ENCODE measurements around the gene PPP2CA. TPM values are rescaled to one million over a fixed set of nuclear protein-coding genes. Genes with fewer than 3 reads are reported as not detected.

The PPP2CA gene
- total RNA-seq, 2 donors from 2014 or later, result 158 to 176 TPM

DNA sequence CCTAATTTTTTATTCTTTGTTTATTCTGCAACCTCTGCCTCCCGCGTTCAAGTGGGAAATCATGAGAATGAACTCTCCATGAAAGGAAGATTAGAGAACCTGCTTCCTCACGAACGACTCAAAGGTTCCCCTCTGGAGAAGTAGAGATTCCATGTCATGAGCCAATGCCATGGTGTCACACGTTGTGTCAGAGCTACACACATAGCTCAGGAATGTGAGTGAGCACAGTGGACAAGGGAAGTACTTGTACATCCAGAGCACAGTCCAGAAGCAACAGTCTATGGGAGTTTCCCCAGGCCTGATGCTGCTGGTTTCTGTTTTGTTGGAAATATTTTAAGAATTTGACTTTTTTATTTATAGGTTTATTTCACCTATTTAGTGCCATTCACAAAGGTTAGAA lies 26.8 kb upstream of the PPP2CA start:
- Mint-ChIP-seq H3K4me1 (ENCODE audit: low read depth) (no peaks in the 10 kb centered on the region), H3K4me3 (no peak overlapping the region), H3K9me3 (no peaks in the 10 kb centered on the region), H3K27me3 (ENCODE audit: low read depth) (peaks cover 6% of the 10 kb centered on the region), H3K27ac (no peak overlapping the region), H3K36me3 (ENCODE audit: insufficient read depth in 2 of 2) (no peaks in the 10 kb centered on the region)
- no peak for ATAC-seq (replicated peaks in 1 of 2)
- no peak for DNase-seq

DNA sequence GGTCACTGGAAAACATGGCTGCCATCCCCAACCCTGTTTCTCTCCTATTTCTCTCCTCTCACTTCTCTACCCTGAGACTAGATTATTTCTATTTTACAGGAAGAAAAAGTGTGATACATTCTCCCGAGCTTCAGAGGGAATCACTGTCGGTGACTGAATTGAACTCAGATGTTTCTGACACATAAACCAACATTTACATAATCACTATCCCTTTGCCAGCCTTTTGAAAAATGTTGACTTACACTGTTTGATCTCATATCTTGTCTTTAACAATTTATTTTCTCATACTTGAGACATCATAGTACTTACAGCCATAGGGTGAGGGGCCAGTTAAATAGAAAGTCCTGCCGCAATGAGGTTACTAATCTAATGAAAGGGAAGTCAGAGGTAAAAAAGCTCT lies 25.1 kb upstream of the PPP2CA start:
- no peak overlapping the region for H3K27ac Mint-ChIP-seq
- H3K4me1 Mint-ChIP-seq (ENCODE audit: low read depth), result no peaks in the 10 kb centered on the region
- H3K27me3 Mint-ChIP-seq (ENCODE audit: low read depth), result peaks cover 6% of the 10 kb centered on the region
- ATAC-seq (replicated peaks in 1 of 2) (no peak), DNase-seq (no peak)
- H3K36me3 Mint-ChIP-seq (ENCODE audit: insufficient read depth in 2 of 2), result no peaks in the 10 kb centered on the region
- H3K9me3 Mint-ChIP-seq, result no peaks in the 10 kb centered on the region
- no peak overlapping the region for H3K4me3 Mint-ChIP-seq

DNA sequence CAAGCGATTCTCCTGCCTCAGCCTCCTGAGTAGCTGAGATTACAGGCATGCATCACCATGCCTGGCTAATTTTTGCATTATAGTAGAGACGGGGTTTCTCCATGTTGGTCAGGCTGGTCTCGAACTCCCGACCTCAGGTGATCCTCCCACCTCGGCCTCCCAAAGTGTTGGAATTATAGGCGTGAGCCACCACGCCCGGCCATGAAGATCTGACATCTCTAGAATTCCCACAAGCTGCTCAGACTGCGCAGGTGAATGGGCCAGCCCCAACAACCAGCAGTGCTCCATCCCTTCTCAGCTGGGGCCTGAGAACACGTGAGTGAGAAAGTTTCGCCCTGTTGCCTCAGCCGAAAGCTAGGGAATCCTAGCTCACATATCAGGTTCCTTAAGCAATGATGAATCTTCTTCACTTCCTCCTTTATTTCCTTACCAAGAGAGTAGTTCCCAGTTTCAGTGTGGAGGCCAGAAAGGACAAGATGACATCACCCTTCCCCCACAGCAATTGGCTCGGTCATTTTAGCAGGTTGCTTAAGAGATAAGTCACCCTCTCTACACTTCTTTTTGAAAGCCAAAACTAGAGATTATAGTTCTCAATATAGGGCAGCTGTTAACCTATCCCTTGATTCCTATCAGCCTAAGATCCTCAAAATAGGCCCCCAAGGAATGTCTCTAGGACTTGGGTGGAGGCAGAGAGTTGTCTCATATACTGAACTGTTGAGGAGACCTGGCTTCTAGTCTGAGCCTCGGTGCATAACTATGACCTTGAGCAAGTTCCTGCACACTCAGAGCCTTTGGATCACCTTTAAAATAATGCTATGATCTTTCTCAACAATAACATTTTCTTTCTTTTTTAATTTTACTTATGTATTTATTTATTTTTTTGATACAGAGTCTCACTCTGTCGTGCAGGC lies 23.9 kb upstream of the PPP2CA start:
- Mint-ChIP-seq H3K4me1 (ENCODE audit: low read depth) (no peaks in the 10 kb centered on the region), H3K4me3 (no peak overlapping the region), H3K36me3 (ENCODE audit: insufficient read depth in 2 of 2) (no peaks in the 10 kb centered on the region), H3K27me3 (ENCODE audit: low read depth) (no peaks in the 10 kb centered on the region), H3K27ac (no peak overlapping the region), H3K9me3 (no peaks in the 10 kb centered on the region)
- no peak for DNase-seq
- ATAC-seq (replicated peaks in 1 of 2), result no peak

DNA sequence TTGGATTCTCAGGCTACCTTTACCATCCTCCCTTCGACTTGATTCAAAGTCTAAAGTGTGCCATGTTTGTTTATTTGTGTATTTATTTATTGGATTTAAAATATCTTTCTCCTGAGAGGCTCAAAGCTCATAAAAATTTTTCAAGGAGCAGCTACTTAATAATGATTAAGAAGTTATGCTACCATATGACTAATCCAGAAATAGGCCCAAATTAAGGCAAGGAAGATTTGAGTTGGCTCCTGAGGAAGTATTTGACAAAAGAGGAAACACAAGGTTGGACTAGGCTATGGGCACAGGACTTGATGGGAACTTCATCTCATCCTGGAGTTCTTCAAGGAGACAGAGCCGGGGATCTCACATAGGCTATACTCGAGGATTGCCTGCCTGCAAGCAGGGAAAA lies 22.4 kb upstream of the PPP2CA start:
- Mint-ChIP-seq H3K4me3 (no peak overlapping the region), H3K4me1 (ENCODE audit: low read depth) (no peaks in the 10 kb centered on the region), H3K27ac (no peak overlapping the region), H3K9me3 (no peaks in the 10 kb centered on the region), H3K36me3 (ENCODE audit: insufficient read depth in 2 of 2) (no peaks in the 10 kb centered on the region), H3K27me3 (ENCODE audit: low read depth) (no peaks in the 10 kb centered on the region)
- ATAC-seq (replicated peaks in 1 of 2) (no peak), DNase-seq (no peak)

DNA sequence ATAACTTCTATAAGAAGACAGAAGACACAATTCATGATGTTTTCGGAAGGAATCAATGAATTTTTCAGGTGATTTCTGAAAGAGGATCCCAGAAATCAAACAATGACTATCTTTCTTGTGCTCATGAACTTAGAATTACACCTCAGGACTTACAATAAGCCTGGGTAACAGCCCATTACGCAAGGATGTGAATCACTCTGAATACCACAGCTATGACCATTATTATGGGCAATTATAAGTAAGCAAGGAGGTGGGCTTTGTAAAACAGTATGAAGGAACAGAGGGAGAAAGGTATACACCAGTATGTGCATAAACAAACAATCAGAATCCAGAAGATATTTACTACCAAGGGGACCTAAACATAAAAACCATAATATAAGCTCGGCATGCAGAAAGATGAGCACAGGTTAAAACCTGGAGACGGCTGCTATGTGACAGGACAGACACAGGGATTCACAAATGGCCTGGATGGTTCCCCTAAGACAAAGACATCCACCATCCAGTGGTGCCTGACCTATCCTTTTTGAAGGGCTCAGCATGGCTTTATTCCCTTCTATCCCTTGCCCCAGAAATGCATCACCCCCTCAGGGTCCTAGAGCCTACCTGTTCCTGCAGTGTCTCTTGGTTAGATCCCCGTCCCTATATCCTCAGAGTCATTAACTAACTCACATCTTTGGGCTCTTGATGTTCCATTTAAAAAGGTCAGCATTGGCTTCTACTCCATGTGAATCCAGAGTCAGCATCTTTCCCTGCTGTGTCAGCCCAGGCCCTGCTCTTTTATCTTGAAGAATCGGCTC lies 21.8 kb upstream of the PPP2CA start:
- no peak overlapping the region for H3K27ac Mint-ChIP-seq
- no peaks in the 10 kb centered on the region for H3K27me3 Mint-ChIP-seq (ENCODE audit: low read depth)
- no peak overlapping the region for H3K4me3 Mint-ChIP-seq
- no peaks in the 10 kb centered on the region for H3K36me3 Mint-ChIP-seq (ENCODE audit: insufficient read depth in 2 of 2)
- DNase-seq (no peak), ATAC-seq (replicated peaks in 1 of 2) (no peak)
- no peaks in the 10 kb centered on the region for H3K9me3 Mint-ChIP-seq
- H3K4me1 Mint-ChIP-seq (ENCODE audit: low read depth), result no peaks in the 10 kb centered on the region

DNA sequence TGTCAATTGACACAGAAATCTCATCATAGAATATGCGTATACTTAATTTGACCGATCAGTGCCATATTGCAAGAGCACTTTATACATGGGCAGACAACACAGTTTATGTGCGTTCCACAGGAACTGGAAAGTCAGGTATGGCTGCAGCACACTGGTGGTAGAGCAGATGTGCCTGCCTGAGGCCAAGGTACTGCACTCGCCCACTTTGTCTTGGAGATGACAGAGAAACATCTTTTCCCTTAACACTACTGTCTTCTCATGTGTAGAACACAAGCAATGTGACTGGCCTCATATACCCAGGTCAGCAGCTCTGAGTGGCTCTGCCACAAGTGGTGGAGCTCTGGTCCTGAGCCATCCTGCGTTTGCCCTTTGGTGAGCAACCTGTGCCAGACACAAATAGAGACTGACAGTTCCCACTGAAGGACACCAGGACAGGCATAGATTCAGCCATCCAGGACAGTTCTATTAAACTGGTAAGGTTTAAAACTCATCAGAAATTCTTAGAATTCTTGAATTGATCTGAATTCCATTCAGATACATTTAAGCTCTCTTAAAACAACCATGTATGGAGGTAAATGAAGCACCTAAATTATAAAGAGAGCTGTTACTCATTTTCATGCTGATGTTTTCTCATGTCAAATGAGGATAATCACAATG lies 21.0 kb upstream of the PPP2CA start:
- H3K4me3 Mint-ChIP-seq, result no peak overlapping the region
- no peak for DNase-seq

DNA sequence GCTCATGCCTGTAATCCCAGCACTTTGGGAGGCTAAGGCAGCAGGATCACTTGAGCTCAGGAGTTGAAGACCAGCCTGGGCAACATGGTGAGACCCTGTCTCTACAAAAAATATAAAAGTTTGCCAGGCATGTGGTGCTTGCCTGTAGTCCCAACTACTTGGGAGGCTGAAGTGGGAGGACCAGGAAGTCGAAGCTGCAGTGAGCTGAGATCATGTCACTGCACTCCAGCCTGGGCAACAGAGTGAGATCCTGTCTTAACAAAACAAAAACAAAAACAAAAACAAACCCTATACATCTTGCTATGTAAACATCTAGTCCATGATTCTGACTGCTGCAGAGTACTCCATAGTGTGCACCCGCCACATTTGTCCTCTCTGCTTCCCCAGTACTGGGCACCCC lies 19.8 kb upstream of the PPP2CA start:
- Mint-ChIP-seq H3K4me1 (ENCODE audit: low read depth) (no peaks in the 10 kb centered on the region), H3K27me3 (ENCODE audit: low read depth) (no peaks in the 10 kb centered on the region), H3K9me3 (no peaks in the 10 kb centered on the region), H3K36me3 (ENCODE audit: insufficient read depth in 2 of 2) (no peaks in the 10 kb centered on the region), H3K4me3 (no peak overlapping the region), H3K27ac (no peak overlapping the region)
- ATAC-seq (replicated peaks in 1 of 2) (no peak), DNase-seq (no peak)

More for the DNA sequence above, 21.0 kb upstream of the PPP2CA start:
- no peak overlapping the region for H3K27ac Mint-ChIP-seq
- H3K4me1 Mint-ChIP-seq (ENCODE audit: low read depth), result no peaks in the 10 kb centered on the region
- ATAC-seq (replicated peaks in 1 of 2), result no peak
- no peaks in the 10 kb centered on the region for H3K36me3 Mint-ChIP-seq (ENCODE audit: insufficient read depth in 2 of 2)
- H3K27me3 Mint-ChIP-seq (ENCODE audit: low read depth), result no peaks in the 10 kb centered on the region
- H3K9me3 Mint-ChIP-seq, result no peaks in the 10 kb centered on the region

DNA sequence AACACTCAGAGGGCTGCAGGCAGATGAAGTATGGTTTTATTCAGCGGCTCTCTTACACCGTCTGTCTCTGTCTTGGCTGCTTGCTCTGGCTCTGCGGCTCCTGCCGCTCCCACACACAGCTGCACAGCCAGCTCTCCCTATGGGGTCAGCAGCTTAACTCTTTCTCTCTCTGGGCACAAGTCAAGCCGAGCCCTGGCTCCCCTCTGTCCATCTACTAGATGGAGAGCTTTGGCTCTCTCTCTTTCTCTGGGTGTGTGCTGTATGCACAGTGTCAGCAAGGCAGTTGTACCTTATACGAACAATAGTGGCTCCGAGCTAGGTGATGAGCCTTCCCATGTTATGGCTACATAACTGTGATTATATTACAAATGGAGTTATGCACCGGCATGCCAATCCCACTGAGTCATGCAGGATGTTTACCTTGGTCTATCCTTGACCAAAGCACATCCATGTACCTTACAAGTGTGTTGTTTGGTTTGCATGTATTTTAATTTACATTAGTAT lies 19.3 kb upstream of the PPP2CA start:
- Mint-ChIP-seq H3K36me3 (ENCODE audit: insufficient read depth in 2 of 2) (no peaks in the 10 kb centered on the region), H3K4me3 (no peak overlapping the region), H3K4me1 (ENCODE audit: low read depth) (no peaks in the 10 kb centered on the region), H3K27me3 (ENCODE audit: low read depth) (peaks cover 4% of the 10 kb centered on the region), H3K9me3 (no peaks in the 10 kb centered on the region), H3K27ac (no peak overlapping the region)
- DNase-seq, result no peak
- no peak for ATAC-seq (replicated peaks in 1 of 2)

DNA sequence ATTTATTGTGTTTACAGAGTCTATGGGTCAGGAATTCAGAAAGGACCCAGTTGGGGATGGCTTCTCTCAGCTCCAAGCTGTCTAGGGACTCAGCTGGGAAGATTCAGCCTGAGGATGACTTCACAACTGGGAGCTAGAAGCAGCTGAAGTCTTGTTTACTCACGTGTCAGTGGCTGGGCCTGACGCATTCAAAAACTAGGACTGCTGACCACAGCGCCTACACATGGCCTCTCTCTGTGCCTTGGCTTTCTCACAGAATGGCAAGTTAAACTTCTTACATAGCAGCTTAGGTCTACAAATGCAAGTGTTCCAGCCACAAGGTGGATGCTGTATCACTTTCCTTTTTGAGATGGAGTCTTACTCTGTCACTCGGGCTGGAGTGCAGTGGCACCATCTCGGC lies 16.3 kb upstream of the PPP2CA start:
- ATAC-seq (replicated peaks in 1 of 2), result peak in 1 of 2 donors; percentile 53
- Mint-ChIP-seq H3K9me3 (no peaks in the 10 kb centered on the region), H3K27me3 (ENCODE audit: low read depth) (peaks cover 9% of the 10 kb centered on the region), H3K36me3 (ENCODE audit: insufficient read depth in 2 of 2) (no peaks in the 10 kb centered on the region), H3K4me3 (no peak overlapping the region), H3K4me1 (ENCODE audit: low read depth) (no peaks in the 10 kb centered on the region), H3K27ac (no peak overlapping the region)
- no peak for DNase-seq

DNA sequence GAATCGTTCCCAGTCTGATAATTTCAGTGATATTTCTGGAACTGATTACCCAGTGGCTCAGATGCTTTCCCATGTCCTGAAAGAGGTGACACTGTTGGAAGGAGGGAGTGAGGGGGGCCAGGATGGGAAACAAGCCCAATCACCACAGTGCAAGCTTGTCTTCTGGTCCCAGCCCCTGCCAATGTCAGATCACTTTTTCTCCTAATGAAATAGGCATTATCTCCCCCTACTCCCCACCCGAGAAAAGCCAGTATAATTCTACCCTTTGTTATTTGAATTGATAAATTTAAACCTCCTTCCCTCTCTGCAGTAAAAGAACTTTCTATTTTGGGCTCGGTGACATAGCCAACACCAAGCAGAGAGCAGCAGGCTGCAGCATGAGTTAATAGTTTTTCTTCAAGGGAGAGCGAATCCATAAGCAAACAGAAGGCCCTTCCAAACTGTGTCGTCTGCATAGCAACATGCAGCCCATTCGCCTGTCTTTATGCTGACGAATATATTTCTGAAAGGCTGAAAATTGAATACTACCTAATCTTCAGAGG lies 14.6 kb upstream of the PPP2CA start:
- no peaks in the 10 kb centered on the region for H3K36me3 Mint-ChIP-seq (ENCODE audit: insufficient read depth in 2 of 2)
- H3K27ac Mint-ChIP-seq, result no peak overlapping the region
- no peak for ATAC-seq (replicated peaks in 1 of 2)
- no peak for DNase-seq
- no peak overlapping the region for H3K4me3 Mint-ChIP-seq
- no peaks in the 10 kb centered on the region for H3K4me1 Mint-ChIP-seq (ENCODE audit: low read depth)
- H3K9me3 Mint-ChIP-seq, result no peaks in the 10 kb centered on the region
- peaks cover 9% of the 10 kb centered on the region for H3K27me3 Mint-ChIP-seq (ENCODE audit: low read depth)

DNA sequence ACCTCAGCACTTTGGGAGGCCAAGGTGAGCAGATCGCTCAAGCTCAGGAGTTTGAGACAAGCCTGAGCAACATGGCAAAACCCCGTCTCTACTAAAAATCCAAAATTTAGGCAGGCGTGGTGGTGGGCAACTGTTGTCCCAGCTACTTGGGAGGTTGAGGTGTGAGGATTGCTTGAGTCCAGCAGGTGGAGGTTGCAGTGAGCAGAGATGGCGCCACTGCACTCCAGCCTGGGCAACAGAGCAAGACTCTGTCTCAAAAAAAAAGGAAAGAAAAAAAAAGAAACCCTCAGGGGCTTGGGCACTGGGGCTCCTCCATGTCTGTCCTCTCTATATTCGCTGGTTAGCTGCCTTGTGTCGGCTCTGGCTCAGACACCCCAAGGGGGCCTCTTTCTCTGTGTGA lies 10.9 kb upstream of the PPP2CA start:
- Mint-ChIP-seq H3K9me3 (no peaks in the 10 kb centered on the region), H3K36me3 (ENCODE audit: insufficient read depth in 2 of 2) (no peaks in the 10 kb centered on the region), H3K27me3 (ENCODE audit: low read depth) (peaks cover 9% of the 10 kb centered on the region), H3K27ac (no peak overlapping the region), H3K4me3 (no peak overlapping the region), H3K4me1 (ENCODE audit: low read depth) (no peaks in the 10 kb centered on the region)
- DNase-seq, result no peak
- no peak for ATAC-seq (replicated peaks in 1 of 2)

DNA sequence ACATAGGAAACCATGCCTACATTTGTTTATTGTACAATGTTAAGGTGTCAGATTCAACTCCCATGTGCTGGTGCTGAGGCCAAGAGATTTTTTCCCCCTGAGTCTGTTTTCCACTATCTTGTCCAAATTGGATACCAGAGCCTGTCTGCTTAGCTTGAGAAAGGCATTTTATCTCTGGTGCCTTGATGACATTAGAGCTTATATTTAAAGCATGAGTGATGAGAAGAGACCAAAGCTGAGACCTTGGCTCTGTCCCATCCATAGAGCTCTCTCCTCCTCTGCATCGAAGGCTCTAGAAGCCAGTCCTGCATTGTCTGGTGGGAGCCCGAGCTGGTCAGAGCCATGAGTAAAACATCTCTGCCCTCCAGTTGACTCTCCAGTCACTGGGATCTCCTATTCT lies 10.4 kb upstream of the PPP2CA start:
- Mint-ChIP-seq H3K4me3 (no peak overlapping the region), H3K4me1 (ENCODE audit: low read depth) (no peaks in the 10 kb centered on the region), H3K9me3 (no peaks in the 10 kb centered on the region), H3K27ac (no peak overlapping the region), H3K36me3 (ENCODE audit: insufficient read depth in 2 of 2) (no peaks in the 10 kb centered on the region), H3K27me3 (ENCODE audit: low read depth) (peaks cover 9% of the 10 kb centered on the region)
- ATAC-seq (replicated peaks in 1 of 2), result no peak
- no peak for DNase-seq

DNA sequence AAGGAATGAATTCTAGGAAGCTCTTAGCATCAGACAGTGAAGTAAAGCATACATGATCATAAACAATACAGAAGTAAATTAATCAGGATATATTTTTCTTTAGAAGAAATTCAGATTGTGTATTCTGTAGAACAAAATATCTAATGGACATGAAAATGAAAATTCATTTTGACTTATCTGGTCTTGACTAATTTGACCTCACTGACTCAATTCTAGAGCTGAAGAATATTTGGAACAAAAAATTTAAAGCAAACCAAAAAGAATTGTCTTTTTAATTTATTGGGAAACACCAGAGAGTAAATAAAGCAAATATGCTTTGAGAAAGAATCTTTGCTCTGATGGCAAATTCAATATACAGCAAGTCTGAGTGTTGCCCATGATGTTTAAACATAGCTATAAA lies 2.8 kb upstream of the PPP2CA start:
- Mint-ChIP-seq H3K4me1 (ENCODE audit: low read depth) (peaks cover 37% of the 10 kb centered on the region), H3K36me3 (ENCODE audit: insufficient read depth in 2 of 2) (peaks cover 7 to 16% of the 10 kb centered on the region in 2 donors), H3K9me3 (no peaks in the 10 kb centered on the region), H3K27me3 (ENCODE audit: low read depth) (no peaks in the 10 kb centered on the region), H3K4me3 (no peak overlapping the region), H3K27ac (no peak overlapping the region)
- ATAC-seq (replicated peaks in 1 of 2) (no peak), DNase-seq (no peak)

Data from activated T-cell treated with anti-CD3 and anti-CD28 coated beads, Interleukin-2, amount 50 U/mL, for 72 hours (primary cell).